ENCODE measurements around the gene OTUB1. TPM values are rescaled to one million over a fixed set of nuclear protein-coding genes. Genes with fewer than 3 reads are reported as not detected.

The OTUB1 gene
- total and polyA plus RNA-seq, 9 of the 15 experiments (the other 6 are each of a cell fraction or from before 2014, with no cell fraction given), result 29.5 to 134 (median 66.1) TPM

DNA sequence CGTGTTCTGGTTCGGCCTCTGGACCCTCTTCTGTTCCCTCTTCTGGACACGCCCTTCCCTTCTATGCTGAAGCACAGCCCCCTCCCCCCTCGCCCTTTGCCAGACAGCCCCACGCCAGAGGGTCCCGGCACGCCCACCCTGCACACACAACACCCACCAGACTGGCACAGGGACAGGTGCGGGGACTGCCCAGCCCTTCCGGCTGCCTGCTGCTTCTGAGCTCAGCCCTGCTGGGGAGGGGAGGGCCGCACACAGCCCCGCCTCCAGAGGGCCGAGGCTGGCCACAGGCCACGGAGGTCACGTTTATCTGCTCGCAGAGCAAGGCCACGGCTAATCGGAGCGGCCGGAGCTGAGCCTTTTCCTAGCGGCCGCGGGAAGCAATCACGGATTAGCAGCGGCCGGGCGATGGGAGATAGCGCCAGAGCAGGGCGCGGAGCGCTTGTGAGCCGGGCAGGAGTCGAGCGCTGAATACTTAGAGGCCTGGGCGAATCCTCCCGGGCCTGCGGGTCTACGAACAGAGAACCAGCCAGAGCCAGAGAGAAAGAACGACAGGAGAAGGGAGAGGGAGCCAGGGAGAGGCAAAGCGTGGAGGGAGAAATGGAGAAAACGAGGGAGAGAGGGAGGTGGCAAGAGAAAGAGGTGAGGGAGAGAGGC is 21.5 kb downstream of the OTUB1 start (continued):
- TF ChIP-seq ZNF395 (CRISPR knock-in tag; IDR thresholded peaks at IDR 0.05) (peak; percentile 57; the same call in 1 of the 2 replicates), FOXJ2 (tag; IDR thresholded peaks at IDR 0.05) (no peak), MTF1 (CRISPR knock-in tag; IDR thresholded peaks at IDR 0.05; ENCODE audit: borderline replicate concordance) (no peak), NCOA2 (IDR thresholded peaks at IDR 0.05; ENCODE audit: partially characterized antibody in 2 of 2) (no peak), GTF2E2 (tag; IDR thresholded peaks at IDR 0.05) (no peak), ZBTB17 (CRISPR knock-in tag; IDR thresholded peaks at IDR 0.05) (no peak), NFRKB (IDR thresholded peaks at IDR 0.05; ENCODE audit: low read depth) (no peak), PCBP2 (IDR thresholded peaks at IDR 0.05; ENCODE audit: low read depth, low read length, poor library complexity, severe bottlenecking) (no peak), ZNF146 (CRISPR knock-in tag; IDR thresholded peaks at IDR 0.05; ENCODE audit: unreplicated experiment) (no peak), NFIX (CRISPR knock-in tag; IDR thresholded peaks at IDR 0.05; ENCODE audit: low read depth) (no peak), HMG20B (CRISPR knock-in tag; IDR thresholded peaks at IDR 0.05) (no peak), PBX2 (CRISPR knock-in tag; IDR thresholded peaks at IDR 0.05; ENCODE audit: low read depth) (no peak), PBX2 (tag; conservative IDR thresholded peaks at IDR 0.05; ENCODE audit: low read depth) (no peak)
- TF ChIP-seq, protein P1, sequence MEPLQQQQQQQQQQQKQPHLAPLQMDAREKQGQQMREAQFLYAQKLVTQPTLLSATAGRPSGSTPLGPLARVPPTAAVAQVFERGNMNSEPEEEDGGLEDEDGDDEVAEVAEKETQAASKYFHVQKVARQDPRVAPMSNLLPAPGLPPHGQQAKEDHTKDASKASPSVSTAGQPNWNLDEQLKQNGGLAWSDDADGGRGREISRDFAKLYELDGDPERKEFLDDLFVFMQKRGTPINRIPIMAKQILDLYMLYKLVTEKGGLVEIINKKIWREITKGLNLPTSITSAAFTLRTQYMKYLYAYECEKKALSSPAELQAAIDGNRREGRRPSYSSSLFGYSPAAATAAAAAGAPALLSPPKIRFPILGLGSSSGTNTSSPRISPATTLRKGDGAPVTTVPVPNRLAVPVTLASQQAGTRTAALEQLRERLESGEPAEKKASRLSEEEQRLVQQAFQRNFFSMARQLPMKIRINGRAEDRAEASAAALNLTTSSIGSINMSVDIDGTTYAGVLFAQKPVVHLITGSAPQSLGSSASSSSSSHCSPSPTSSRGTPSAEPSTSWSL (CRISPR knock-in tag; IDR thresholded peaks at IDR 0.05; ENCODE audit: borderline replicate concordance), result no peak
- TF ChIP-seq, protein P2, sequence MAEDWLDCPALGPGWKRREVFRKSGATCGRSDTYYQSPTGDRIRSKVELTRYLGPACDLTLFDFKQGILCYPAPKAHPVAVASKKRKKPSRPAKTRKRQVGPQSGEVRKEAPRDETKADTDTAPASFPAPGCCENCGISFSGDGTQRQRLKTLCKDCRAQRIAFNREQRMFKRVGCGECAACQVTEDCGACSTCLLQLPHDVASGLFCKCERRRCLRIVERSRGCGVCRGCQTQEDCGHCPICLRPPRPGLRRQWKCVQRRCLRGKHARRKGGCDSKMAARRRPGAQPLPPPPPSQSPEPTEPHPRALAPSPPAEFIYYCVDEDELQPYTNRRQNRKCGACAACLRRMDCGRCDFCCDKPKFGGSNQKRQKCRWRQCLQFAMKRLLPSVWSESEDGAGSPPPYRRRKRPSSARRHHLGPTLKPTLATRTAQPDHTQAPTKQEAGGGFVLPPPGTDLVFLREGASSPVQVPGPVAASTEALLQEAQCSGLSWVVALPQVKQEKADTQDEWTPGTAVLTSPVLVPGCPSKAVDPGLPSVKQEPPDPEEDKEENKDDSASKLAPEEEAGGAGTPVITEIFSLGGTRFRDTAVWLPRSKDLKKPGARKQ (CRISPR knock-in tag; IDR thresholded peaks at IDR 0.05), result no peak
- TF ChIP-seq, protein P3, sequence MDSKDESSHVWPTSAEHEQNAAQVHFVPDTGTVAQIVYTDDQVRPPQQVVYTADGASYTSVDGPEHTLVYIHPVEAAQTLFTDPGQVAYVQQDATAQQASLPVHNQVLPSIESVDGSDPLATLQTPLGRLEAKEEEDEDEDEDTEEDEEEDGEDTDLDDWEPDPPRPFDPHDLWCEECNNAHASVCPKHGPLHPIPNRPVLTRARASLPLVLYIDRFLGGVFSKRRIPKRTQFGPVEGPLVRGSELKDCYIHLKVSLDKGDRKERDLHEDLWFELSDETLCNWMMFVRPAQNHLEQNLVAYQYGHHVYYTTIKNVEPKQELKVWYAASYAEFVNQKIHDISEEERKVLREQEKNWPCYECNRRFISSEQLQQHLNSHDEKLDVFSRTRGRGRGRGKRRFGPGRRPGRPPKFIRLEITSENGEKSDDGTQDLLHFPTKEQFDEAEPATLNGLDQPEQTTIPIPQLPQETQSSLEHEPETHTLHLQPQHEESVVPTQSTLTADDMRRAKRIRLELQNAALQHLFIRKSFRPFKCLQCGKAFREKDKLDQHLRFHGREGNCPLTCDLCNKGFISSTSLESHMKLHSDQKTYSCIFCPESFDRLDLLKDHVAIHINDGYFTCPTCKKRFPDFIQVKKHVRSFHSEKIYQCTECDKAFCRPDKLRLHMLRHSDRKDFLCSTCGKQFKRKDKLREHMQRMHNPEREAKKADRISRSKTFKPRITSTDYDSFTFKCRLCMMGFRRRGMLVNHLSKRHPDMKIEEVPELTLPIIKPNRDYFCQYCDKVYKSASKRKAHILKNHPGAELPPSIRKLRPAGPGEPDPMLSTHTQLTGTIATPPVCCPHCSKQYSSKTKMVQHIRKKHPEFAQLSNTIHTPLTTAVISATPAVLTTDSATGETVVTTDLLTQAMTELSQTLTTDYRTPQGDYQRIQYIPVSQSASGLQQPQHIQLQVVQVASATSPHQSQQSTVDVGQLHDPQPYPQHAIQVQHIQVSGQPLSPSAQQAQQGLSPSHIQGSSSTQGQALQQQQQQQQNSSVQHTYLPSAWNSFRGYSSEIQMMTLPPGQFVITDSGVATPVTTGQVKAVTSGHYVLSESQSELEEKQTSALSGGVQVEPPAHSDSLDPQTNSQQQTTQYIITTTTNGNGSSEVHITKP (IDR thresholded peaks at IDR 0.05; ENCODE audit: partially characterized antibody), result peak; percentile 25

All from K562 (cell line).